ENCODE measurements around the gene PRM2. TPM values are rescaled to one million over a fixed set of nuclear protein-coding genes. Genes with fewer than 3 reads are reported as not detected.
A peak's percentile ranks its signal among the peaks of the same experiment; 100 is the strongest.

The PRM2 gene
- polyA plus RNA-seq, 1 of the 3 experiments (the other 2 are of a cell fraction) = not detected

DNA sequence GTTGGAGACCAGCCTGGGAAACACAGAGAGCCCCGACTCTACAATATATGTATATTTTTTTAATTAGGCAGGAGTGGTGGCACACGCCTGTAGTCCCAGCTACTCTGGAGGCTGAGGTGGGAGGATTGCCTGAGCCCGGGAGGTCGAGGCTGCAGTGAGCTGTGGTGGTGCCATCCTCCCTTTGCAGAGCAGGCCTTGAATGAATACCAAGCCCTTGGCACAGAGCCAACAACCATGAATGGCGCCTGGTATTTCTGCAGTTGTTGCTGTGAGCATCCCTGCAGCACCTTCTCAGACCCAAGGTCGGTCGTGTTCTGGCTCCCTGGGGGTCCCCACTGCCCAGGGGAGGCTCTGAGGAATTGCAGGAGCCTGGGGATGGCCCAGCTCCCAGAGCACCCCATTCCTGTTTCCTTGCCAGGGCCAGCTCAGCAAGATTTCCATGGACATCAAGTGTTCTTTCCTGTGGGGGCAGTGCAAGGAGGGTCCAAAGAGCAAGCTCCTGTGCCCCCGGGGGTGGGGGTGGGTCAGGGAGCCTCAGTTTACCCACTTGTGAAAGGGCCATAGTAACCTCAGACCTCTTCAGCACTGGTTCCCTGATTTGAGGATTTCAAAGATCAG, 43.4 kb upstream of the PRM2 start:
- POLR2A ChIA-PET = interaction anchor here (1.1 kb wide), 1 partner anchor 22 kb away, joined by 3 read pairs; no protein-coding TSS in a partner anchor
- Histone ChIP-seq H3K79me2 (ENCODE audit: insufficient read depth) (no peaks in the 10 kb centered on the region), H4K20me1 (ENCODE audit: insufficient read depth) (no peaks in the 10 kb centered on the region), H3K36me3 (replicated peaks in 1 of 2; ENCODE audit: control insufficient read depth in 1 of 2, insufficient read depth in 2 of 2, low read length in 1 of 2) (no peaks in the 10 kb centered on the region), H3K4me1 (ENCODE audit: control insufficient read depth in 1 of 2, insufficient read depth in 2 of 2, low read depth in 1 of 2, low read length in 1 of 2) (peaks cover 0 to 3% of the 10 kb centered on the region in 2 experiments; a peak in 1 of 4 replicates), H3K4me3 (ENCODE audit: low read depth in 2 of 2, low read length in 1 of 2) (no peak overlapping the region), H3K9me2 (no peaks in the 10 kb centered on the region), H3K27me3 (ENCODE audit: insufficient read depth) (no peaks in the 10 kb centered on the region), H2AFZ (ENCODE audit: low read depth) (no peak overlapping the region), H3K27ac (ENCODE audit: low read depth in 2 of 2, low read length in 1 of 2) (no peak overlapping the region), H3F3A (replicated peaks; ENCODE audit: insufficient read depth) (peaks cover 4% of the 10 kb centered on the region), H3K9ac (no peak overlapping the region), H3K9me3 (no peaks in the 10 kb centered on the region), H3K4me2 (no peak overlapping the region)
- CTCF ChIA-PET = interaction anchor here (1.0 to 1.3 kb wide), 4 partner anchors 14 to 356 kb away, joined by 3 to 4 read pairs (median 3); no protein-coding TSS in a partner anchor
- 34% methylated on average over 5 of the region's 8 CpGs for WGBS (ENCODE audit: low lambda C conversion rate)
- peak; percentile 67 for DNase-seq
- TF ChIP-seq CHD2 (IDR thresholded peaks at IDR 0.05; ENCODE audit: low read length, partially characterized antibody) (no peak), NFIC (IDR thresholded peaks at IDR 0.05; ENCODE audit: borderline replicate concordance) (peak; percentile 91), YY1 (IDR thresholded peaks at IDR 0.05; ENCODE audit: low read depth) (no peak)

- peaks cover 4% of the 10 kb centered on the region for H3F3A ChIP-seq (replicated peaks; ENCODE audit: insufficient read depth)
- no peak overlapping the region for H3K4me2 ChIP-seq
- H3K36me3 ChIP-seq (replicated peaks in 1 of 2; ENCODE audit: control insufficient read depth in 1 of 2, insufficient read depth in 2 of 2, low read length in 1 of 2) = no peaks in the 10 kb centered on the region
- no peaks in the 10 kb centered on the region for H3K9me2 ChIP-seq
- H3K4me3 ChIP-seq (ENCODE audit: low read depth in 2 of 2, low read length in 1 of 2) = no peak overlapping the region
- TF ChIP-seq FOXJ3 (CRISPR knock-in tag; IDR thresholded peaks at IDR 0.05) = no peak
- DNase-seq = no peak
- WGBS (ENCODE audit: low lambda C conversion rate) = 82% methylated on average over 8 of the region's 8 CpGs
- no peak overlapping the region for H3K9ac ChIP-seq
- no peaks in the 10 kb centered on the region for H3K27me3 ChIP-seq (ENCODE audit: insufficient read depth)
- no peak overlapping the region for H3K27ac ChIP-seq (ENCODE audit: low read depth in 2 of 2, low read length in 1 of 2)
- peaks cover 0 to 3% of the 10 kb centered on the region in 2 experiments; a peak in 1 of 4 replicates for H3K4me1 ChIP-seq (ENCODE audit: control insufficient read depth in 1 of 2, insufficient read depth in 2 of 2, low read depth in 1 of 2, low read length in 1 of 2)
- no peak overlapping the region for H2AFZ ChIP-seq (ENCODE audit: low read depth)
- CTCF ChIA-PET = interaction anchor here (0.9 to 1.2 kb wide), 4 partner anchors 15 to 63 kb away, joined by 3 to 5 read pairs (median 4); no protein-coding TSS in a partner anchor
- POLR2A ChIA-PET = interaction anchor here (1.1 kb wide), 1 partner anchor 21 kb away, joined by 3 read pairs; no protein-coding TSS in a partner anchor
- no peaks in the 10 kb centered on the region for H4K20me1 ChIP-seq (ENCODE audit: insufficient read depth)
- H3K79me2 ChIP-seq (ENCODE audit: insufficient read depth) = no peaks in the 10 kb centered on the region
- no peaks in the 10 kb centered on the region for H3K9me3 ChIP-seq
These were observed 42.5 kb upstream of the PRM2 start for GRCh38 chr16:11318817-11319216.

DNA sequence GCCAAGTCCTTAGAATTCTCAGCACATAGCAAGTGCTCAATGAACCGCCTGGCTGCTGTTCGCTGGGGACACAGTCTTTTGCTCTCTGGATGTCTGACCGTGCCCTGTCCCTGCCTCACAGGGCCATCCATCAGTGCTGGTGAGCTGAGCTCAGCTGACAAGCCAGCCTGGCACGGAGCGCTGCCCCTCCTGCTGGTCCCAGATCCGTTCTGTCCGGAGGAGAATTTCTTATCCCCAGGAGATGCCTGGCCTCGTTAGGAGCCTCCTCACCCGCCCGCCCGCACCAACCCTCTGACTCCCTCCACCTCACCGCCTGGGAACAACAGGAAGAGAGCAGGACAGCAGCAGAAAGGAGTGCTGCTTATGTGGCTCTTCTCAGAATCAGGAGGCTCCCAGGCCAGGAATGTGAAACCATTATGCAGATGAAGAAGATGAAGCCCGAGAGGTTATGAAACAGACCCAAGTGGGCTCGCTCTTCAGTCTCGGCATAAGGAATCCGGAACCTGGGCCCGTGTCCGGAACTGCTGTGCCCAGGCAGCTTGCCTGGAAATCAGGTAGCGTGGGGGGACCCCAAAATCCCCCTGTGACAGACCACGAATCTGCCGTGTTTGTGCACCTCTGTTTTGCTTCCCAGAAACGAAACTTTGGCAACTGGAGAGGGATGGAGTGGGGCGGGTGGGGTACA, 40.2 kb upstream of the PRM2 start:
- POLR2A ChIA-PET = no interaction called here
- no peak overlapping the region for H3K27ac ChIP-seq (ENCODE audit: low read depth in 2 of 2, low read length in 1 of 2)

More for the DNA sequence above, 40.2 kb upstream of the PRM2 start:
- 90% methylated on average over 19 of the region's 23 CpGs for WGBS (ENCODE audit: low lambda C conversion rate)
- Histone ChIP-seq H3F3A (replicated peaks; ENCODE audit: insufficient read depth) (peaks cover 2% of the 10 kb centered on the region), H3K4me2 (no peak overlapping the region), H3K79me2 (ENCODE audit: insufficient read depth) (no peaks in the 10 kb centered on the region), H3K27me3 (ENCODE audit: insufficient read depth) (no peaks in the 10 kb centered on the region), H2AFZ (ENCODE audit: low read depth) (no peak overlapping the region), H3K4me3 (ENCODE audit: low read depth in 2 of 2, low read length in 1 of 2) (no peak overlapping the region), H3K9me2 (no peaks in the 10 kb centered on the region), H3K4me1 (ENCODE audit: control insufficient read depth in 1 of 2, insufficient read depth in 2 of 2, low read depth in 1 of 2, low read length in 1 of 2) (peaks cover 0 to 11% of the 10 kb centered on the region in 2 experiments; a peak in 1 of 4 replicates), H3K9ac (no peak overlapping the region), H3K9me3 (no peaks in the 10 kb centered on the region), H4K20me1 (ENCODE audit: insufficient read depth) (no peaks in the 10 kb centered on the region), H3K36me3 (replicated peaks in 1 of 2; ENCODE audit: control insufficient read depth in 1 of 2, insufficient read depth in 2 of 2, low read length in 1 of 2) (no peaks in the 10 kb centered on the region)
- TF ChIP-seq REST (IDR thresholded peaks at IDR 0.05; ENCODE audit: low read depth, low read length) (no peak), MAX (IDR thresholded peaks at IDR 0.05; ENCODE audit: low read depth) (no peak), MXI1 (IDR thresholded peaks at IDR 0.05; ENCODE audit: low read depth, low read length) (no peak), NRF1 (IDR thresholded peaks at IDR 0.05; ENCODE audit: low read depth, low read length) (no peak), FOXM1 (IDR thresholded peaks at IDR 0.05; ENCODE audit: low read depth) (no peak), FOXJ3 (CRISPR knock-in tag; IDR thresholded peaks at IDR 0.05) (no peak)
- TF ChIP-seq, protein P1, sequence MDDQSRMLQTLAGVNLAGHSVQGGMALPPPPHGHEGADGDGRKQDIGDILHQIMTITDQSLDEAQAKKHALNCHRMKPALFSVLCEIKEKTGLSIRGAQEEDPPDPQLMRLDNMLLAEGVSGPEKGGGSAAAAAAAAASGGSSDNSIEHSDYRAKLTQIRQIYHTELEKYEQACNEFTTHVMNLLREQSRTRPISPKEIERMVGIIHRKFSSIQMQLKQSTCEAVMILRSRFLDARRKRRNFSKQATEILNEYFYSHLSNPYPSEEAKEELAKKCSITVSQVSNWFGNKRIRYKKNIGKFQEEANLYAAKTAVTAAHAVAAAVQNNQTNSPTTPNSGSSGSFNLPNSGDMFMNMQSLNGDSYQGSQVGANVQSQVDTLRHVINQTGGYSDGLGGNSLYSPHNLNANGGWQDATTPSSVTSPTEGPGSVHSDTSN (IDR thresholded peaks at IDR 0.05) = no peak
- TF ChIP-seq, protein P2, sequence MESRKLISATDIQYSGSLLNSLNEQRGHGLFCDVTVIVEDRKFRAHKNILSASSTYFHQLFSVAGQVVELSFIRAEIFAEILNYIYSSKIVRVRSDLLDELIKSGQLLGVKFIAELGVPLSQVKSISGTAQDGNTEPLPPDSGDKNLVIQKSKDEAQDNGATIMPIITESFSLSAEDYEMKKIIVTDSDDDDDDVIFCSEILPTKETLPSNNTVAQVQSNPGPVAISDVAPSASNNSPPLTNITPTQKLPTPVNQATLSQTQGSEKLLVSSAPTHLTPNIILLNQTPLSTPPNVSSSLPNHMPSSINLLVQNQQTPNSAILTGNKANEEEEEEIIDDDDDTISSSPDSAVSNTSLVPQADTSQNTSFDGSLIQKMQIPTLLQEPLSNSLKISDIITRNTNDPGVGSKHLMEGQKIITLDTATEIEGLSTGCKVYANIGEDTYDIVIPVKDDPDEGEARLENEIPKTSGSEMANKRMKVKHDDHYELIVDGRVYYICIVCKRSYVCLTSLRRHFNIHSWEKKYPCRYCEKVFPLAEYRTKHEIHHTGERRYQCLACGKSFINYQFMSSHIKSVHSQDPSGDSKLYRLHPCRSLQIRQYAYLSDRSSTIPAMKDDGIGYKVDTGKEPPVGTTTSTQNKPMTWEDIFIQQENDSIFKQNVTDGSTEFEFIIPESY (IDR thresholded peaks at IDR 0.05; ENCODE audit: borderline replicate concordance, low read depth) = no peak
- DNase-seq = no peak
- CTCF ChIA-PET = no interaction called here

Data from SK-N-SH (cell line).